Measurements from ENCODE around the gene TSNAX.

DNA sequence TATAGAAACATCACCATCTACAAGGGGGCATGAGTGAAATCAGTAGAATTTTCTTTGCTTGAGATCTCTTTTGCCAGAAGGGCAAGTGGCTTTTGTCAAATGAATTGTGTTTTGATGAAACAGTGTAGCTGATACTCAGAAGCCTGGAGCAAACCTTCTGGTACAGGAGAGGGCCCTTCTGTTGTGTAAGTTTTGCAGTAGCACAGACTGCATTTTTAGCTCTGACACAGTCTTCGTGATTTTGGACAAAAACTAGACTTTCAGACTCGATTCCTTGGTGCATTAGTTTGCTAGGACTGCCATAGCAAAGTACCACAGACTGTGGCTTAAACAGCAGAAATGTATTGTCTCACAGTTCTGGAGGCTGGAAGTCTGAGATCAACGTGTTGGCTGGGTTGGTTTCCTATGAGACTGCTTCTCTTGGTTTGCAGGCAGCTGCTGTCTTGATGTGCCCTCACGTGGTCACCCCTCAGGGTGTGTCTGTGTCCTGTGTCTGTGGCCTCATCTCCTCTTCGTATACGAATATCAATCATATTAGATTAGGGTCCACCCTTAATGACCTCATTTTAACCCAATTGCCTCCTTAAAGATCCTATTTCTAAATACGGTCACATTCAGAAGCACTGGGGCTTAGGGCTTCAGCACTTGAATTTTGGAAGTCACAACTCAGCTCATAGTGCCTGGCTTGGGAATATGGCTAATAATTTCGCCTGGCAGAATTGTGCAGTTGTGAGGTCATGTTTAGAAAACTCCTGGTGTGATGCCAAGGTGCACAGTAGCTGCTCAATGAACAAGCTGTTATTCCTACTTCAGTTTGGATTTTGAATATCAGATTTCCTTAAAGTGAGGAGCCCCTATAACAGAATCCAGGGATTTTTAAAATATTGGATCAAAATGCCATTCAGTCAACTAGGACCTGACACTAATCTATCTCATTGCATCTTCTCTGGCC lies 77.0 kb downstream of the TSNAX start:
- TF ChIP-seq, protein P1, sequence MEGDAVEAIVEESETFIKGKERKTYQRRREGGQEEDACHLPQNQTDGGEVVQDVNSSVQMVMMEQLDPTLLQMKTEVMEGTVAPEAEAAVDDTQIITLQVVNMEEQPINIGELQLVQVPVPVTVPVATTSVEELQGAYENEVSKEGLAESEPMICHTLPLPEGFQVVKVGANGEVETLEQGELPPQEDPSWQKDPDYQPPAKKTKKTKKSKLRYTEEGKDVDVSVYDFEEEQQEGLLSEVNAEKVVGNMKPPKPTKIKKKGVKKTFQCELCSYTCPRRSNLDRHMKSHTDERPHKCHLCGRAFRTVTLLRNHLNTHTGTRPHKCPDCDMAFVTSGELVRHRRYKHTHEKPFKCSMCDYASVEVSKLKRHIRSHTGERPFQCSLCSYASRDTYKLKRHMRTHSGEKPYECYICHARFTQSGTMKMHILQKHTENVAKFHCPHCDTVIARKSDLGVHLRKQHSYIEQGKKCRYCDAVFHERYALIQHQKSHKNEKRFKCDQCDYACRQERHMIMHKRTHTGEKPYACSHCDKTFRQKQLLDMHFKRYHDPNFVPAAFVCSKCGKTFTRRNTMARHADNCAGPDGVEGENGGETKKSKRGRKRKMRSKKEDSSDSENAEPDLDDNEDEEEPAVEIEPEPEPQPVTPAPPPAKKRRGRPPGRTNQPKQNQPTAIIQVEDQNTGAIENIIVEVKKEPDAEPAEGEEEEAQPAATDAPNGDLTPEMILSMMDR (IDR thresholded peaks at IDR 0.05) = no peak
- TF ChIP-seq POLR2A (IDR thresholded peaks at IDR 0.05) = no peak
